GM19328 (cell line): ENCODE results near the gene FGF12.

Experiments
- ATAC-seq: cut with Tn5 transposase; IDR thresholded peaks from one replicate; pipeline ENCODE4 v1.9.1; 2021; ENCODE audit warnings: mild to moderate bottlenecking, moderate library complexity; ENCODE audit not compliant: unreplicated experiment

The FGF12 gene

DNA sequence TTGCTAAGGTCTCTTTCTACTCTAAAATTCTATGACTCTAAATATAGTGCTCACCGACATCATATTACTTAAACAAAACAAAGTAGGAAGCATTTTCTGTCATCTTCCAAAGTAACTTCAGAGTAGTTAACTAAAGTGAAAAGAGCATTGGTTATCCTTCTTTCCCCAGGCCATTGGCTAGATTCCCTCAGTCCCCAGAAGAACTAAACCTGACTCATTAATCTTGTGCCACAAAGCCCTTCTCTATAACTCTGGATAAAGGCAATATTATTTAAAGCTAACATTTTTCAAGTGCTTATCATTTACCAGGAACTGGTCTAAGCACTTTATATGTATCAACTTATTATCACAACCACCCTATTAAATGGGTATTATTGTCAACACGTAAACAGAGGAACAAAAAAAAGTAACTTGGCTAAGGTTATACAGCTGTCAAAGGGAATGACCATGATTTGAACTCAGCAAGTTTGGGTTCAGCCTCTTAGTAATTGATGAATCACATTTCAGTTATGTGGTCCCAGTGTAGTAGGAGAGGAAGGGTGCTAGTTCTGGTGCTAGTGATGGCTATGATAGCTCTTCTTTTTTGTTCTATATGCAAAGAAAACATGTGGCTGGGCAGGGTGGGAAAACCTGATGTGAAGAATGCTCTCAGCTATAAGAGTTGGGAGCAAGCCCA, 304.9 kb downstream of the FGF12 start:
- no peak for ATAC-seq

GRCh38 chr3:192419312-192419711, 308.0 kb downstream of the FGF12 start:
- ATAC-seq = no peak

DNA sequence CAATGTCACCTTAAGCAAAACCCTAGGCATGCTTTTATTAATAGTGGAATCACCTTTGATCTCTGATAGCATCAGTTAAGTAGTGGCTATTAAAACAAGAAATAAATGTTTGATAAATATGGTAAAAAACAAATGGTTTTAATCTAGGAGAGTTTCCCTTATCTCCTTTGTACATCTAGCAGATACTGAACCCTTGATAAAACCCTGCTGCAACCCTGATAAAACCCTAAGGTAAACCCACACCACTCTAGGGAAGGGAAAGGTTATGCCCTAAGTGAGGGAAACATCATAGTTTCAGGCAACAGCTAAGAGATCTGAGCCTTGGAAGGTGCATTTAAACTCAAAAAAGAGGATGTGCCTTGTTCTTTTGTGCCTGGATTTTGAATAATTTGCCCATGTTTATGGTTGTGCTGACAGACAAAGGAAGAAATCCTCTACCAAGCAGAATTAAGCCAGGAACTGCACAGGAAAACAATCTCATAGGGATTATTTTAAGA, 309.7 kb downstream of the FGF12 start:
- ATAC-seq = no peak

DNA sequence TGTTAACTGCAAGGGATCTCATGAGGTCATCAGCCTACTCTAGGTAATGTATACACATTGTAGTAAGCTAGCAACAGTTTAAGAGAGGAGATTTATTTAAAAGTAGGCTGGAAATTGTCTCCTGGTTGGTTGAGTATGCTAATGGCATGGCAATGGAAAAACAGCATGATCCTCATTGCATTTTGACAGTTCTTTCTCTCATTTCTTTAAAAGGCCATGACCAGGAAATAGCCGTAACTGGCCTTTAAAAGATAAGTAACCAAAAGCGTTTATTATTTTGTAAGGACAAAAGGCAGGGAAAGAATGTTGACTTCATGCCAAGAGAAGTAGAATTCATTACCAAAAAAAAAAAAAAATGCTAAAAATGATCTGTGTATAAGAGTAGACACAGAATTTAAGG, 310.3 kb downstream of the FGF12 start:
- no peak for ATAC-seq

DNA sequence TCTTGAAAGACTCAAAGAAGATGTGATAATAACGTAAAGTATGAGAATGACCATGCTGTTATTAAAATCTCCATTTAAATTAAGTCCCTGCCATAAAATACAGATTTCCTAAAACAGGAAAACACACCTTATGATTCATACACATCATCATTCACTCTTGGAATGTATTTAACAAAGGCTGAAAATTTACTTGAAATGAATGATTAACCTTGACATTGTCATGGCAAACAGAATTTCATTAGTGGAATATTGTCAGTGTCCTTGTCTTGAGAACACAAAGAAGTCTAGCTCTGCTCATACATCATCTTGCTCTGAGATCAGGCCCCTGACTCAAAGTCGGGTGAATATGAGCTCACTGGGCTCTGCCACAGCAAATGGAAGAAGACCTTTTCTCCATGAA, 313.9 kb downstream of the FGF12 start:
- no peak for ATAC-seq

DNA sequence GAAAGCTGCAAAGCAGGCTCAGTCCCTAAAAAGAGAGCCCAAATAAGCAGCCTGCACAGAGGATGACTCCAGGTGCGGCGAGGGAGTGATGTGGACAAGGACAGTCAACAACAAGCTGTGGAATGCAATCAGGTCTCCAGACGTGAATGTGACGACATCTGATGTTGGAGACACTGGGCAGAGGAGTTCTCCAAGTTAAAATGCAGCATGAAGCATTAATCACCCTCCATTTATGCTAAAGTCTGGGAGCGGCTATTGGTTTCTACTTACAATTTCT, 316.7 kb downstream of the FGF12 start:
- ATAC-seq = no peak

DNA sequence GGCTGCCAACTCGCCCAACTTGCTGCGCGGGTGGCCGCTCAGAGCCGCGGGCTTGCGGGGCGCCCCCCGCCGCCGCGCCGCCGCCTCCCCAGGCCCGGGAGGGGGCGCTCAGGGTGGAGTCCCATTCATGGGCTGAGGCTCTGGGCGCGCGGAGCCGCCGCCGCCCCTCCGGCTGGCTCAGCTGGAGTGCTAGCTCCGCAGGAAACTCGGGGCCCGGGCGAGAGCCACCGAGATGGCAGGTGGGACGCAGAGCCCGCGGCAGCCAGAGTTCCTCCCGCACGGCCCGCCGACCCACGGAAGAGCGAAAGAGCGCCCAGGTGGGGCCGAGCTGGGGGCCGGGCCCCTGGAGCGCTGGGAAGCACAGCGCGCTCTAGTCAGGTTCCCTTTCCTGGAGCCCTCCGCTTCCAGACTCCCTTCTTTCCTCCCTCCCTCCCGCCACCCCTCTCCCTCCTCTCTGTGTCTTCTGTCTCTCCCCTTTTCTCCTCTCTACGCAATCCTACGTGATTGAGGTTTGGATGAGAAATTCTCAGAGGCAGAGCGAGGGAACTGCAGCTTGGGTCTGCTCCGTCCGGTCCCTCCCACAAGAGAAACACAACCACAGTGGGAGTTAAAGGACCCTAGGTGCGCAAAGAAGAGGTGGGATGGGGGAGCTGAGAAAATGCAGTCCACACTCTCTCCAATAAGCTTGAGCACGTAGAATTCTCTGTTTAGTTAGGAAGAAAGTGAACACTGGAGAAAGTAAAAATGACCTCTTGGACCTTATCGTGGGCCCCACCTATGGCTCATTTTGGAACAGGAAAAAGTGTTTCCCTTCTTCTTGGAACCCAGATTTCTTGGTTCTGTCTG, 317.3 kb downstream of the FGF12 start:
- no peak for ATAC-seq

GRCh38 chr3:192409201-192409837, 318.0 kb downstream of the FGF12 start:
- no peak for ATAC-seq

GRCh38 chr3:192408647-192409200, 318.6 kb downstream of the FGF12 start:
- no peak for ATAC-seq

DNA sequence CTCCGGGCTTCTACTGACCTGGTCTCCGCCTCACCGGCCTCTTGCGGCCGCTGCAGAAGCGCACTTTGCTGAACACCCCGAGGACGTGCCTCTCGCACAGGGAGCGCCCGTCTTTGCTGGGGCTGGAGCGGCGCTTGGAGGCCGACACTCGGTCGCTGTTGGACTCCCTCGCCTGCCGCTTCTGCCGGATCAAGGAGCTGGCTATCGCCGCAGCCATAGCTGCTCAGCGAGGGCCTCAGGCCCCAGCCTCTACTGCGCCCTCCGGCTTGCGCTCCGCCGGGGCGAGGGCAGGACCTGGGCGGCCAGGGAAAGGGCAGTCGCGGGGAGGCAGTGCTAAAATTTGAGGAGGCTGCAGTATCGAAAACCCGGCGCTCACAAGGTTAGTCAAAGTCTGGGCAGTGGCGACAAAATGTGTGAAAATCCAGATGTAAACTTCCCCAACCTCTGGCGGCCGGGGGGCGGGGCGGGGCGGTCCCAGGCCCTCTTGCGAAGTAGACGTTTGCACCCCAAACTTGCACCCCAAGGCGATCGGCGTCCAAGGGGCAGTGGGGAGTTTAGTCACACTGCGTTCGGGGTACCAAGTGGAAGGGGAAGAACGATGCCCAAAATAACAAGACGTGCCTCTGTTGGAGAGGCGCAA, 319.2 kb downstream of the FGF12 start:
- no peak for ATAC-seq

- ATAC-seq = no peak
Measured at GRCh38 chr3:192399767-192400166, 327.6 kb downstream of the FGF12 start.

DNA sequence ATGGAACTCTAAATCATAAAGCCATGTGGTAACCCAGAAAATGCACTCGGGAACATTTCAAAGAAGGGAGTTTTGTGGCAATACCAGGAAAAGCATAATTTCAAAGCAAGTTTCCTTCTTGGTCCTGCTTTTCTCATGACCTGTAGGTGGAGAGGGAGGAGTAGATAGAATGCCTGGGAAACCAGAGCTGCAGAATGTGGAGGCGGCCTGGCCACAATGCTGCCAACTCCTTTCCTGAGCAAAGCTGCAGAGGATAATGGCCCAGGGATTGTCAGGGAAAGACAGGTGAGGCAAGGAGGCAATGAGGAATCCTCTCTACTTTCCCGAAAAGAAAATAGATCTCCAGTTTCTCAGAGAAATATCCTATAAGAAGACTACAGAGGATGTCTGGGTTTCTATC, 330.3 kb downstream of the FGF12 start:
- ATAC-seq = no peak

DNA sequence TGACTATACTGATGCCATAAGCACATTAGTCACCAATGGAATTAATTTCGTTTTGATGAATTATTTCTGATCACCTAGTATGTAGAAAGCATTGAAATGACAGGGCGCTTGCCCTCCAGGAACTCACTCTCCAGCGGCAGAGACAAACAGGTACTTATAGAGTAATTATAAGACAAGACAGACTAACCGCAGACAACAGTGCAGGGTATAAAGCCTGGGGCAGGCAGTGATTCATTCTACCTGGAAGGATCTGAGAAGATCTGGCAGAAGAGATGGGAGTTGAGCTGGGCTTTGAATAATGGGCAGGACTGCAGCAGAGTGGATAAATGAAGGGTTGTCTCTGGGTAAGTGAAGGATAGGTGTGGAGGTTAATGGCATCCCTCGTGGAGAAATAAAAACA, 331.8 kb downstream of the FGF12 start:
- no peak for ATAC-seq

- no peak for ATAC-seq
Measured at GRCh38 chr3:192392986-192393385, 334.4 kb downstream of the FGF12 start.

DNA sequence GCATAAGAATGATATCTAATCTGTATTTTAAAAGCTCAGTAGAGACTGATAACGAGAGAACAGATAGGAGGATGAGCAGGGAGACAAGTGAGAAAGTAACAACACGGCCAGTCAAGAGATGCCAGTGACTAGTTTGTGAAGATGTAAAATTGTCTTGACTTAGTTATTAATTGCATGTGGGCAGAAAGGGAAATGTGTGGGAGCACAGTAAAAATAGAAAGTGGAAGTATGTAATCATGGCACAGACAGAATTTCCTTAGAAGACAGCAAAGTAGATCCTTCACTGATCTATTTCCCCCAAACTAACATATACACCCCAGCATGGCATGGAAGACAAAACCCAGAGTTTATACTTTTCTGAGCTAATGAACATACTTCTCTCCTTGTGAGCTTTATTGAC, 344.5 kb downstream of the FGF12 start:
- no peak for ATAC-seq

DNA sequence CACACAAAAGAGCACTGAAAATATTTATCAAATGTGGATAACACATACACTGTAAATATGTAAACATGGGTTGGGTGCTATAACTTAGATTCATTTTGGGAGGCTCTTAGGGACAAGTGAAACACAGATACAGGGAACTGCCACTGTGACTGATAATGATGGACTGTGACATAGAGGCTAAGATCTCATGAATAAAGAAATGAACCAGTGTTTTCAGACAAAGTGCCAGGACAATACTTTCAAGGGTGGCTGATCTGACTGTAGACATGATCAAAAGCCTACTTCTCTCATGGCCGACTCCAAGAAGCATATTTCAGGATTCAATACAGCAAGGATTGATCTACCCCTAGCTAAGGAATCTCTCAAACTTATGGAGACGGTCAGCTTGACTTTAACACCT, 353.8 kb downstream of the FGF12 start:
- ATAC-seq = no peak

GRCh38 chr3:192373032-192373431, 354.3 kb downstream of the FGF12 start:
- no peak for ATAC-seq

GRCh38 chr3:192372616-192373015, 354.7 kb downstream of the FGF12 start:
- no peak for ATAC-seq

GRCh38 chr3:192371870-192372400, 355.4 kb downstream of the FGF12 start:
- no peak for ATAC-seq

GRCh38 chr3:192367616-192368015, 359.7 kb downstream of the FGF12 start:
- ATAC-seq = no peak

DNA sequence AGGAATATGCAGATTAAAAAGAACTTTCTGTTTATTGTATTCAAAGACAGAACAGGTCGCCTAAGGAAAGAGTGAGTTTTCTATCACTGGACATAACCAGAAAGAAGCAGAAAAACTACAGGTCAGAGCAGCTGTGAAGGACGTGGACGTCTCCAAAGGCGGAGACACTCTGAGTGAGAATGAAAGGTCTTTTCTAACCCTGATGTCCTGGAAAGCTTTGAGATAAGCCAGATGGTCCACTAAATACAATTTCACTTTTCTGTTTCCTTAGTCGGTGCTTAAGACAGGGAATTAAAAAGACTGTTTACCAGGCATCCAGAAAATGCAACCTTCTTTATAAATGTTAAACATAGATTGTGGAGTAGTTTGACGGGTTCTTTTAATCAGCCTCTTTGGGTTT, 360.4 kb downstream of the FGF12 start:
- no peak for ATAC-seq
